Activated CD8-positive, alpha-beta memory T cell treated with anti-CD3 and anti-CD28 coated beads, Interleukin-2, amount 10 ng/mL, durations not matched to agents 7 days and 5 days (primary cell): Measurements from ENCODE around the gene OSGIN1. TPM values are rescaled to one million over a fixed set of nuclear protein-coding genes. Genes with fewer than 3 reads are reported as not detected.

Experiments used
- ATAC-seq: fragments of 150-1000 bp; cut with Tn5 transposase; one replicate; pipeline ENCODE4 v1.10.0; 2021; ENCODE audit warnings: moderate library complexity
- CTCF ChIA-PET: fragments of 350-600 bp; sonication (Branson Sonifier 250); formaldehyde crosslinking; loops from one replicate; lab custom pipeline; 2021; ENCODE audit warnings: antibody characterized with exemption; lab: Charles Lee
- DNase-seq: peaks from one replicate; pipeline ENCODE4 v3.0.0-alpha.2; 2020
- H3K27ac Mint-ChIP-seq: one replicate; pipeline ENCODE4 v1.8.0; 2021; ENCODE audit warnings: mild to moderate bottlenecking, mixed read lengths
- H3K27me3 Mint-ChIP-seq: one replicate; pipeline ENCODE4 v1.8.0; 2021; ENCODE audit warnings: mixed read lengths
- H3K36me3 Mint-ChIP-seq: one replicate; pipeline ENCODE4 v1.8.0; 2021; ENCODE audit warnings: mild to moderate bottlenecking, mixed read lengths
- H3K4me1 Mint-ChIP-seq: one replicate; pipeline ENCODE4 v1.8.0; 2021; ENCODE audit warnings: mixed read lengths
- H3K4me3 Mint-ChIP-seq: one replicate; pipeline ENCODE4 v1.8.0; 2021; ENCODE audit warnings: mild to moderate bottlenecking, moderate library complexity, mixed read lengths
- H3K9me3 Mint-ChIP-seq: one replicate; pipeline ENCODE4 v1.8.0; 2022; ENCODE audit warnings: low read depth, mixed read lengths
- total RNA-seq, 2 experiments: library from RNA; stranded (reverse); gene quantifications; one replicate each; pipeline ENCODE4 v1.2.3, GENCODE V29; 2021

OSGIN1 gene
- total RNA-seq, 2 experiments from 2014 or later = 0.21 to 0.93 TPM

DNA sequence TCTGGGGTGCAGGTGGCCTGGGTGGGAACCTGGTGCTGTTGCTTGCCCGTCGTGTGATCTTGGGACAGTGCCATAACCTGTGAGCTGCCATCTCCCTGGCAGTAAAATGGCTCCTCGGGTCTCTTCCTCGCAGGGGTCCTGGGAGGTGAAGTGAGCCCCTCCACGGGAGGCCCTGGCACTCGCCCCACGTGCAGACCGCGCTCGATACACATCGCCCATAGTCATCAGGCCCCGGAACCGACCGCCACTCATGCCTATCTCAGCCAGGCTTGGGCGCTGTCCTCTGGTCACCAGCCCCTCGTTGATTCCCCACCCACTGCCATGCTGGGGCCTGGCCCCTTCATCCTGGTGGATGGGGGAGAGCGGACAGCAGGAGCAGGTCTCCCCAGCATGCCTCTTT, 21.5 kb upstream of the OSGIN1 start:
- no peaks in the 10 kb centered on the region for H3K36me3 Mint-ChIP-seq

DNA sequence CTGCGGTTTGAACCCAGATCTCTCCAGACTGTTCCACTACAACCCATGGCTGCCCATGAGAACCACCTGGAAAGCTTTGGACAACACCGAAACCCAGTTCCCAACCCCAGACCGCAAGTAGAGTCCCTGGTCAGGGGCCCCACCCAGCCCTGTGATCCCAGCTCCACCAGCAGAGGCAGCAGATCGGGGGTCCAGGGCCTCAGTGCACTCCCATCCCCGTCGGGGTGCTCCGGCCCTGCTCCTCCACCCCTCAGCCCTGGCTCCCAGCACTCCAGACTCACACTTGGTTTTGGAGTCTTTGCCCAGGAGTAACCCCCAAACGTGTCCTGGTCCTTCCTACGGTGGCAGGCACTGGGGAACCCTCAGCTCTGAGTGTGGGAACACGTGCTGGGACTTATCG, 20.7 kb upstream of the OSGIN1 start:
- Mint-ChIP-seq H3K9me3 (no peaks in the 10 kb centered on the region), H3K27me3 (no peaks in the 10 kb centered on the region), H3K4me1 (no peaks in the 10 kb centered on the region), H3K4me3 (no peak overlapping the region), H3K36me3 (no peaks in the 10 kb centered on the region), H3K27ac (no peak overlapping the region)
- ATAC-seq = no peak
- no peak for DNase-seq
- CTCF ChIA-PET = no interaction called here

More for the DNA sequence above, 21.5 kb upstream of the OSGIN1 start:
- H3K27me3 Mint-ChIP-seq = no peaks in the 10 kb centered on the region
- H3K4me1 Mint-ChIP-seq = no peaks in the 10 kb centered on the region
- CTCF ChIA-PET = no interaction called here
- no peak overlapping the region for H3K4me3 Mint-ChIP-seq
- no peak overlapping the region for H3K27ac Mint-ChIP-seq
- no peak for DNase-seq
- H3K9me3 Mint-ChIP-seq = no peaks in the 10 kb centered on the region
- no peak for ATAC-seq

DNA sequence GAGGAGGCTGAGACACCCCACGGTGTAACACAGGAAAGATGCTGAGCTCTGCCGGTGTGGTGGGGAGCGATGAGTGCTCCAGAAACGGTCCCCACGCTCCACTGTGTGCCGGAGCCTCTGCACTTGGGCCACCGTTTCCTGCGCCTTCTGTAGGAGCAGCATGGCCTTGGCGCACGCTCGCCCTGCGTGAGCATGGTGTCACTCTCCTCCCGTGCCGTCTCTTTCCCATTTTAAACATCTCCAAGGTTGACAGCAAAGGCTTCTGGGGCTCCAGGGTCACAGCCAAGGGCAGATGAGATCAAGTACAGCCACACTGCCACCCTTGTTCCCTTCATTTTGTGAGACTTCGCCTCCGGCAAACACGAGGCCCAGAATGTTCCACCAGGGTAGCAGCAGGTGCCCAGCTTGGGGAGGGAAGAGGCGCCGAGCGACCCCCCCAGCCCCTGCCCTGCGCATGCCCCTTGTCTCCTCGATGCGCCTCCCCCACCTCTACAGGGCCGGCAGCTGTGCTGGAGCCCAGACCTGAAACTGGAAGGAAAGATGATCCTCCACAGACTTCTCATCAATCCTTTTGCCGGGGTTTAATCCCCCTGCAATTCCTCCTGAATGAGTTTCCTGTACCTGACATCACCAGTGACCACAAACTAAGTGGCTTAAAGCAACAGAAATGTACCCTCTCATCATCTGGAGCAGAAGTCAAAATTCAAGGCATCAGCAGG, 19.9 kb upstream of the OSGIN1 start:
- H3K4me1 Mint-ChIP-seq = no peaks in the 10 kb centered on the region
- no peaks in the 10 kb centered on the region for H3K36me3 Mint-ChIP-seq
- ATAC-seq = no peak
- no peak overlapping the region for H3K4me3 Mint-ChIP-seq
- DNase-seq = no peak
- CTCF ChIA-PET = no interaction called here
- H3K27ac Mint-ChIP-seq = no peak overlapping the region
- H3K9me3 Mint-ChIP-seq = no peaks in the 10 kb centered on the region
- no peaks in the 10 kb centered on the region for H3K27me3 Mint-ChIP-seq

DNA sequence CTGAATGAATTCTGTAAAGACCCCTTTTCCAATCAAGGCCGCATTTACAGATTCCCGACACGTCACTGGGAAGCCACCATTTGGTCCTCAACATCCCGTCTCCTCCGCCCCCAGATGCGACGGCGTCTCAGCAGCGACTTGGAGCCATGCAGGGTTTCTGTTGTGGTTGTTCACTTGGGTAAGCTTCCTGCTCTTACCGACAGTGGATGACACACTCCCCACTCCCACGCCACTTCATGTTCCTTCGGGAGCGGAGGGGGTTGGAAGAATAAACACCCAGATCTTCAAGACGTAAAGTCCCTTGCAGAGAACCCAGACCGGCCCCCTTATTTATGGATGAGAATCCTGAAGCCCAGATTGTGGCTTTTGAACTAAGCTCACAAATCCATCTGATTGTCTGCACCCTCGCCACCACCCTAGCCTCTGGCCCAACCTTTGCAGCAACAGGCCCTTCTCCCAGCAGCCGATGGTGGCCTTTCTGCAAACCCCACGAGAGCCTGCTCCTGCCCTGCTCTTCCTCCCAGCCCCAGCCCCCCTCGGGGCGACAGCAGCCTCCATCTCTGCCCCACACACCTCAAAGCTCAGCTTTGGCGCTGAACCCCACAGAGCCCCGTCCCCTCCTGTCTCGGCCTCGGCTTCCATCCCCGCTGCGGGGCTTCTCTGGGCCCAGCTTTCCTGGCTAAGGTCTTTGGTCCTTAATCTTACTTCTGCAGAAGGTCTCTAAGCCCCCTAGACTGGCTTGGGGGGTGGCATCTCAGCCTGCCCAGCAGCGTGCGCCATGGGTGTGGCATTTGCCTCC, 19.0 kb upstream of the OSGIN1 start:
- no peak for ATAC-seq
- no peaks in the 10 kb centered on the region for H3K36me3 Mint-ChIP-seq
- no peak overlapping the region for H3K4me3 Mint-ChIP-seq
- H3K27me3 Mint-ChIP-seq = no peaks in the 10 kb centered on the region
- CTCF ChIA-PET = no interaction called here
- H3K9me3 Mint-ChIP-seq = no peaks in the 10 kb centered on the region
- no peak overlapping the region for H3K27ac Mint-ChIP-seq
- peaks cover 2% of the 10 kb centered on the region for H3K4me1 Mint-ChIP-seq
- no peak for DNase-seq

DNA sequence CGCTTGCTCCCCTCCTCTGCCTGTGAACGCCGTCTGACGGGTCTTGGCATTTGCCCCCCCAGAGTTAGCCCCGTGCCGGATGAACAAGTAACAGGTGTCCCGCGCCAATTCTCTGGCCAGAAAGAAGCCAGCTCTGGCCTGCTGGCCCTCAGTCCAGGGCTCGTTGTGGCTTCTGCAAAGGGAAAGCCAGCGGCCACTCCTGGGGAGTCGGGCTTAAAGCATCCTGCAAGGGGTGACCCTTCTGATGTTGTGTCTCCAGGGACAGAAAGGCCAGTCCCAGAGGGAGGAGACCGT, 18.4 kb upstream of the OSGIN1 start:
- Mint-ChIP-seq H3K4me1 (peaks cover 7% of the 10 kb centered on the region), H3K9me3 (no peaks in the 10 kb centered on the region), H3K4me3 (no peak overlapping the region), H3K27ac (no peak overlapping the region), H3K27me3 (no peaks in the 10 kb centered on the region), H3K36me3 (no peaks in the 10 kb centered on the region)
- DNase-seq (no peak), ATAC-seq (no peak)
- CTCF ChIA-PET = no interaction called here

DNA sequence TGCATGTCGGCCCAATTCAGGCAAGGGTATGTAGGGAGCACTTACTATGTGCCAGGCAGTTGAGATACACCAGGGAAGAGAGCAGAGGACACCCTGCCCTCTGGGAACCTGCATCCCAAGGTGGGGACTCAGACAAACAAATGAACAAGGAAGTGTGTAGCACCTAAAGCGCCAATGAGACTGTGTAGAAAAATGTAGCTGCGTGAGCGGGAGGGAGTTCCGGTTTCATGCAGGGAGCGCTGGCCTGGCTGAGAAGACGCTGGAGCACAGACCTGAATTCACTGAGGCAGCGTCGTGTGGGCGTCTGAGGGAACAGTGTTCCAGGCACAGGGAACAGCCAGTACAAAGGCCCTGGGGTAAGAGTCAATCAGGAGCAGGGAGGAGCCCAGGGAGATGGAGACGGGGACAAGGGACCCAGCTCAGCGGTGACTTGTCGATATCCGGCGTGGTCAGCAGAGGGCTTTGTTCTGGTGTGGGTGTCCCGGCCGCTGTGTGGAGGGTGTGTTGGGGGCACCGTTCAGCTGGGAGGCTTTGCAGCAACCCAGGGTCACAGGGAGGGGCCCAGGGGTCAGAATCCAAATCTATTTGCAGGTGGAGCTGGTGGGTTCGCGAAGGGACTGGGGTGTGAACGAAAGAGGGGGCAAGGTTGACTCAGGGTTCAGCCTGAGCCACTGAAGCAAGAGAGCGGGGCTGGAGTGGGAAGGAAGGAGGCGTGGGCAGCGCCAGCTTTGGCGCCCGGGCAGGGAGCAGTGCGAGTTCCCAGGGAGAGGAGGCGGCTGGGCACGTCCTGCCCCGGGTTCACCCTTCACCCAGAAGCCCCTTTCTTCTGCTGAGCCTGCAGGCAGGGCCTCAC, 17.8 kb upstream of the OSGIN1 start:
- ATAC-seq = no peak
- no peak overlapping the region for H3K27ac Mint-ChIP-seq
- CTCF ChIA-PET = no interaction called here

DNA sequence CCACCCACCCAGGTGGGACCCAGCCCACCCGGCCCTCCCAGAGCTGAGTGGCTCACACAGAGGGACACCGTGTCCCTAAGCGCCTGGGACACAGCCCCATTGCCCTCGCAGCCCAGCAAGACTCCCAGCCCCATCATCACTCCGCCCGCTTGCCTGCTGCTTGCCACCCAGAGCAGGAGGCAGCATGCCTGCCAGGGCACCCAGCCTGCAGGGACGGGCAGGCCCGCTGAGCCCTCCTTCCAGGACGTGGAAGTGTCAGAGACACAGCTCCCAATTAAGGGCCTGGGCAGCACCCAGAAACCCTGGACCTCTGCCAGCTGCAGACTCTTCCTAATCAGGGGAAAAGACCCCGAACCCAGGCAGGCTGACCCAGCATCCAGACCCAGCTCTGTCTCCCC, 17.2 kb upstream of the OSGIN1 start:
- peaks cover 8% of the 10 kb centered on the region for H3K4me1 Mint-ChIP-seq
- ATAC-seq (no peak), DNase-seq (no peak)

More for the DNA sequence above, 17.8 kb upstream of the OSGIN1 start:
- no peak overlapping the region for H3K4me3 Mint-ChIP-seq
- no peaks in the 10 kb centered on the region for H3K9me3 Mint-ChIP-seq
- H3K36me3 Mint-ChIP-seq = no peaks in the 10 kb centered on the region
- no peak for DNase-seq
- H3K4me1 Mint-ChIP-seq = peaks cover 8% of the 10 kb centered on the region
- H3K27me3 Mint-ChIP-seq = no peaks in the 10 kb centered on the region

DNA sequence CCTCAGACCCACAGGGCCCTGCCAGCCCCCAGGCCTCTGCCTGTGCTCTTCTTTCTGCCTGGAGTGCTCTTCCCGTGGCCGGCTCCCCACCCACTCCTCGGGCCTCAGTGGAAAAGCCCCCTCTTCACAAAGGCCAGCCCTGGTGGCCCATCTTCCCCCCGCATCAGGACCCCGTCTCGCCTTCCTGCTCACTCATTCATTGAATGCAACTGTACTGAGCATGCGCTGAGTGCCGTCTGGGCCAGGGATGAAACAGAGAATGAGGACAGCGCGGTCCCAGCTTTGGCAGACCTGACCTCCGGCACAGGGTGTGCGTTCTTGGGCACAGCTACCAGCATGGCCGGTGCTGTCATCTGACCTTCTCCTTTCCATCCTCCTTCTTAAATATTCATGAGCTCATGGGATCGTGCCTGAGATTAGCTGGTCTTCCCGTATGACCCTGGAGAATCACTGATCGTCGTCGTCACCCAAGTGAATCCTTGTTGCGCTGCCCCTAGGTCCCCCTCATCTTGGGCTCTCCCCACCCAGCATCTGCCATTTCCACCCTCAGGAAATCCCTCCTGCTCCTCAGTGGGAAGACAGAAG, 16.4 kb upstream of the OSGIN1 start:
- DNase-seq (no peak), ATAC-seq (no peak)
- Mint-ChIP-seq H3K36me3 (no peaks in the 10 kb centered on the region), H3K27me3 (no peaks in the 10 kb centered on the region), H3K4me3 (no peak overlapping the region), H3K27ac (no peak overlapping the region), H3K9me3 (no peaks in the 10 kb centered on the region), H3K4me1 (peaks cover 8% of the 10 kb centered on the region)
- CTCF ChIA-PET = interaction anchor here (2.5 kb wide), 1 partner anchor 10 kb away, joined by 6 read pairs; no protein-coding TSS in a partner anchor

More for the DNA sequence above, 17.2 kb upstream of the OSGIN1 start:
- no peak overlapping the region for H3K27ac Mint-ChIP-seq
- H3K9me3 Mint-ChIP-seq = no peaks in the 10 kb centered on the region
- CTCF ChIA-PET = interaction anchor here (2.5 kb wide), 1 partner anchor 9 kb away, joined by 6 read pairs; no protein-coding TSS in a partner anchor
- no peaks in the 10 kb centered on the region for H3K27me3 Mint-ChIP-seq
- no peaks in the 10 kb centered on the region for H3K36me3 Mint-ChIP-seq
- no peak overlapping the region for H3K4me3 Mint-ChIP-seq

DNA sequence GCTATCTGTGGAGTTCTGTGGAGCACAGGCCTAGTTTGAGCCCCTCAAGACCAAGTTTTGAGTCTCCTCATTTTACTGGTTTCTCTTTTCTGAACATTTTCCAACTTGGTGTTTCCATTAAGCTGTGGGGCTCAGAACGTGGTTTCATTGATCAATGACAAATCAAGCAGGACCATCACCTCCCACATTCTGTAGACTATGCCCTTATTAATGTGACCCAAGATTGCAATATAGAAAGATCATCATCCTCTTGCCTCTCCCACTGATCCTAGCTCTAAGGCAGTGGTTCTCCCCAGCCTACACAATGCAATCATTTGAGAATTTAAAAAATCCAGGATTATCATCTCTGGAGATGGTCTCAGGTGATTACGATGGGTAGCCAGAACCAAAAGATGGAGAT, 15.8 kb upstream of the OSGIN1 start:
- CTCF ChIA-PET = interaction anchor here (2.5 kb wide), 1 partner anchor 10 kb away, joined by 6 read pairs; no protein-coding TSS in a partner anchor
- Mint-ChIP-seq H3K36me3 (no peaks in the 10 kb centered on the region), H3K4me3 (no peak overlapping the region), H3K9me3 (no peaks in the 10 kb centered on the region), H3K4me1 (peaks cover 8% of the 10 kb centered on the region), H3K27ac (no peak overlapping the region), H3K27me3 (no peaks in the 10 kb centered on the region)
- no peak for DNase-seq
- ATAC-seq = no peak

DNA sequence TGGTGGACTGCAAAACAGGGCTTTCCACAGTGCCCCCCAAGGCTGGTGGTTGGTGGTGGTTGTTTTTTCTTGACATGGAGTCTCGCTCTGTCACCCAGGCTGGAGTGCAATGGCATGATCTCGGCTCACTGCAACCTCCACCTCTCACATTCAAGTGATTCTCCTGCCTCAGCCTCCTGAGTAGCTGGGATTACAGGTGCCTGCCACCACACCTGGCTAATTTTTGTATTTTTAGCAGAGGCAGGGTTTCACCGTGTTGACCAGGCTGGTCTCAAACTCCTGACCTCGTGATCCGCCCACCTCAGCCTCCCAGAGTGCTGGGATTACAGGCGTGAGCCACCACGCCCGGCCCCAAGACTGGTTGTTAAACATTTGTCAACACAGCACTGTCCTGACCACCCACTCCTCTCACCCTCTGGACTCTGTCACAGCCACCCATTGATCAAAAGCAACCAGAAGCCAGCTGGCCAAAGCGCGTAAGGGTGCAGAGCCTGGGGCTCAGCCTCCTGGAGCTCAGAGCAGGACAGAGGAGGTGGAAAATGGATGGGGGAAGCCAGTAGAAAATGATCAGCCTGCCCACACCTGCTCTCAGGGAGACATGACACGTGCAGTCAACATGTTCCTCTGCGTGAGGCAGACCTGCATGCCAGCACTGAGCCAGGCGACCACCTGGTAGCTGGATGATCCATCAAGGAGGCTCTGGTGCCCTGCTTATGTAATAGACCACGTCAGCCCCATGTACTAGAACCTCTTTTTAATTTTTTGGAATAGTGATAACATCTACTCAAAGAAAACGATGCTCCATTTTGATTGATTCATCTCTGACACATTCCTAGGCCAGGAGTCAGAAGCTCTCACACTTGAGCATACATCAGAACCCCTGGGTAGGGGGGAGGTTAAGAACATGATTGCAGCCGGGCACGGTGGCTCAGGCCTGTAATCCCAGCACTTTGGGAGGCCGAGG, 14.8 kb upstream of the OSGIN1 start:
- CTCF ChIA-PET = interaction anchor here (2.5 kb wide), 1 partner anchor 11 kb away, joined by 6 read pairs; no protein-coding TSS in a partner anchor
- no peak overlapping the region for H3K4me3 Mint-ChIP-seq
- no peak overlapping the region for H3K27ac Mint-ChIP-seq
- no peak for ATAC-seq
- peaks cover 8% of the 10 kb centered on the region for H3K4me1 Mint-ChIP-seq
- DNase-seq = no peak
- no peaks in the 10 kb centered on the region for H3K9me3 Mint-ChIP-seq
- H3K36me3 Mint-ChIP-seq = no peaks in the 10 kb centered on the region
- no peaks in the 10 kb centered on the region for H3K27me3 Mint-ChIP-seq

DNA sequence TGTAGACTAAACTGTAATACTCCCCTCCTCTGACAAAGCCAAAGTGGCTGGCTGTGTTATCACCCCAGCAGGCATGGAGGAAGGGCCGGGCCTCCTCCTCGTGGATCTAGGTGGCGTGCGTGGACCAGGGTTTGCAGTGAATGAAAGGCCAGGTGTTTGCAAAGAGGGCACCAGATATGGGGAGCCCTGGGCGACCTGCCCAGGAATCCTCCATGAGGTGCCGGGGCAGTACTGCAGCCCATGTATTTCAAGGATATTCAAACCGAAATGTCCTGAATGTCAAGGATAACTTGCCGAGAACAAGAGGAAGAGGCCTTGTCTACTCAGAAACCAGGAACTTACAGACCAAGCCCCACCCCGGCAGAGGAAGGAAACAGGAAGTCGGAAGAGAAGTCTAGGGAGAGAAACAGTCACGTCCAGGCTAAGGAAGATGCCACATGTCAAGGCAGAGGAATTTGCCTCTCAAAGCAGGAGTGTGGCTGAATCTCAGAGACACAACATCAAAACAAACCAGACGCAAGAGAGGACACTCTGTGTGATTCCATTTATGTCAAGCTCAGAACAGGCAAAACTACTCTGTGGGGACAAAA, 13.7 kb upstream of the OSGIN1 start:
- H3K27ac Mint-ChIP-seq = peak overlapping the region; percentile 5
- DNase-seq = no peak
- H3K4me1 Mint-ChIP-seq = peaks cover 8% of the 10 kb centered on the region
- CTCF ChIA-PET = no interaction called here
- no peak for ATAC-seq
- H3K4me3 Mint-ChIP-seq = no peak overlapping the region
- no peaks in the 10 kb centered on the region for H3K36me3 Mint-ChIP-seq
- no peaks in the 10 kb centered on the region for H3K27me3 Mint-ChIP-seq
- no peaks in the 10 kb centered on the region for H3K9me3 Mint-ChIP-seq

DNA sequence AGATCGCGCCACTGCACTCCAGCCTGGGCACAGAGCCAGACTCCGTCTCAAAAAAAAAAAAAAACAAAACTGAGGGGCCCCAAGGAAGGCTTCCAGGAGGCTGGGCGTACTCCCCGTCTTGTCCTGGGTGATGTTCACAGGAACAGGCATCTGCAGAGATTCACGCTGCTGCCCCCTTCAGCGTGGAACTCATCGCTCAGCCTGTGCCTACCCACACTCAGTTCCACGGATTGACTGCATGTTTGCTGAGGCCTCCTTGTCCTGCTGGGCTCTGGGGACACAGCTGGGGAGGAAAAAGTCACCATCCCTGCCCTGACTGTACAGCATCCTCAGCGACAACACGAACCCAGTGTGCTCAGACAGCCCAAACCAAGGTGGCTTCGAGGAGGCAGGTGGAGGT, 12.9 kb upstream of the OSGIN1 start:
- Mint-ChIP-seq H3K27me3 (no peaks in the 10 kb centered on the region), H3K4me1 (peaks cover 8% of the 10 kb centered on the region), H3K4me3 (no peak overlapping the region), H3K36me3 (no peaks in the 10 kb centered on the region), H3K27ac (no peak overlapping the region), H3K9me3 (no peaks in the 10 kb centered on the region)
- no peak for ATAC-seq
- CTCF ChIA-PET = no interaction called here
- DNase-seq = no peak
